Neural cell (in vitro differentiated cells): ENCODE data around the gene KRT28. TPM values are rescaled to one million over a fixed set of nuclear protein-coding genes. Genes with fewer than 3 reads are reported as not detected.

ENCODE experiments used
- H2AFZ ChIP-seq: fragments of 200-600, 300-800 bp; sonication (generic), shearing (Covaris generic); 2 replicates; pipeline ENCODE4 v1.6.0; 2014; ENCODE audit warnings: low read depth, mild to moderate bottlenecking, antibody characterized with exemption, low read length, moderate library complexity
- H3F3A ChIP-seq: fragments of 200-600 bp; shearing (Covaris generic); 2 replicates; pipeline ENCODE4 v1.6.1; 2016; ENCODE audit warnings: mild to moderate bottlenecking, moderate library complexity, mixed read lengths, antibody characterized with exemption, low read length; ENCODE audit not compliant: insufficient read depth, poor library complexity, severe bottlenecking
- H3K27ac ChIP-seq: fragments of 200-600, 300-800 bp; sonication (generic), shearing (Covaris generic); 2 replicates; pipeline ENCODE4 v1.5.1; 2014; ENCODE audit warnings: mild to moderate bottlenecking, low read length, moderate library complexity
- H3K27me3 ChIP-seq: fragments of 300-800, 200-600 bp; sonication (generic), shearing (Covaris generic); 2 replicates; pipeline ENCODE4 v1.6.0; 2014; ENCODE audit warnings: mild to moderate bottlenecking, low read depth, low read length, moderate library complexity; ENCODE audit not compliant: insufficient read depth
- H3K36me3 ChIP-seq: fragments of 300-800, 200-600 bp; sonication (generic), shearing (Covaris generic); 2 replicates; pipeline ENCODE4 v1.5.1; 2014; ENCODE audit warnings: mild to moderate bottlenecking, antibody characterized with exemption, low read length, moderate library complexity; ENCODE audit not compliant: insufficient read depth
- H3K4me2 ChIP-seq: fragments of 300-800, 200-600 bp; sonication (generic), shearing (Covaris generic); 2 replicates; pipeline ENCODE4 v1.6.0; 2014; ENCODE audit warnings: mild to moderate bottlenecking, low read length
- H3K4me3 ChIP-seq: fragments of 300-800, 200-600 bp; sonication (generic), shearing (Covaris generic); 2 replicates; pipeline ENCODE4 v1.5.1; 2014; ENCODE audit warnings: mild to moderate bottlenecking, low read length, moderate library complexity
- H3K79me2 ChIP-seq: fragments of 200-600 bp; shearing (Covaris generic); replicated peaks from 2 replicates; pipeline ENCODE4 v1.6.0; 2014; ENCODE audit warnings: mild to moderate bottlenecking, low read length, moderate library complexity; ENCODE audit not compliant: insufficient read depth
- H3K9ac ChIP-seq: fragments of 300-800, 200-600 bp; sonication (generic), shearing (Covaris generic); 2 replicates; pipeline ENCODE4 v1.6.1; 2016; ENCODE audit warnings: mild to moderate bottlenecking, low read length, mixed read lengths
- H3K9me2 ChIP-seq: fragments of 200-600 bp; shearing (Covaris generic); 2 replicates; pipeline ENCODE4 v1.6.1; 2016; ENCODE audit warnings: mild to moderate bottlenecking, low read length, mixed read lengths; ENCODE audit not compliant: insufficient read depth
- H3K9me3 ChIP-seq: fragments of 200-600, 300-800 bp; sonication (generic), shearing (Covaris generic); 2 replicates; pipeline ENCODE4 v1.6.1; 2016; ENCODE audit warnings: mild to moderate bottlenecking, mixed run types, low read length, moderate library complexity, mixed read lengths
- H4K20me1 ChIP-seq: fragments of 200-600 bp; shearing (Covaris generic); 2 replicates; pipeline ENCODE4 v1.6.1; 2016; ENCODE audit warnings: mild to moderate bottlenecking, mixed run types; ENCODE audit not compliant: insufficient read depth
- CTCF ChIP-seq: fragments of 450-650 bp; IDR thresholded peaks from 2 replicates; pipeline ENCODE4 v1.5.1; 2014; ENCODE audit warnings: antibody characterized with exemption, mild to moderate bottlenecking, moderate library complexity; ENCODE audit not compliant: poor library complexity, severe bottlenecking
- EP300 ChIP-seq: fragments of 450-650 bp; conservative IDR thresholded peaks from 2 replicates; pipeline ENCODE4 v1.6.1; 2014; ENCODE audit warnings: antibody characterized with exemption, mild to moderate bottlenecking, moderate library complexity; ENCODE audit not compliant: poor library complexity, severe bottlenecking
- EZH2 ChIP-seq: fragments of 200-600, 300-800 bp; shearing (Covaris generic), sonication (generic); IDR thresholded peaks from 2 replicates; pipeline ENCODE4 v1.6.1; 2014; ENCODE audit warnings: antibody characterized with exemption, low read length, borderline replicate concordance, mild to moderate bottlenecking; ENCODE audit not compliant: insufficient read depth, poor library complexity, severe bottlenecking
- MXI1 ChIP-seq: fragments of 450-650 bp; conservative IDR thresholded peaks from 2 replicates; pipeline ENCODE4 v1.6.1; 2014; ENCODE audit warnings: antibody characterized with exemption, mild to moderate bottlenecking; ENCODE audit not compliant: poor library complexity, severe bottlenecking
- POLR2AphosphoS5 ChIP-seq: IDR thresholded peaks from 2 replicates; pipeline ENCODE4 v1.6.1; 2012
- RAD21 ChIP-seq: fragments of 450-650 bp; conservative IDR thresholded peaks from 2 replicates; pipeline ENCODE4 v1.6.1; 2014; ENCODE audit warnings: antibody characterized with exemption, mild to moderate bottlenecking, moderate library complexity
- REST ChIP-seq: IDR thresholded peaks from 2 replicates; pipeline ENCODE4 v1.6.1; 2012; ENCODE audit warnings: borderline replicate concordance
- SMC3 ChIP-seq: fragments of 450-650 bp; conservative IDR thresholded peaks from 2 replicates; pipeline ENCODE4 v1.6.1; 2014; ENCODE audit warnings: antibody characterized with exemption, mild to moderate bottlenecking, moderate library complexity; ENCODE audit not compliant: poor library complexity
- TAF1 ChIP-seq: IDR thresholded peaks from 2 replicates; pipeline ENCODE4 v1.6.1; 2012; ENCODE audit warnings: low read depth
- polyA plus RNA-seq: library from polyadenylated mRNA; depleted of rRNA; stranded (reverse); fragments of >200 nt; gene quantifications from 2 replicates; pipeline ENCODE4 v1.2.3, GENCODE V29; 2014

The KRT28 gene
- polyA plus RNA-seq, 1 donor from 2014 or later: not detected

GRCh38 chr17:40846515-40847144 is 46.9 kb upstream of the KRT28 start:
- no peaks in the 10 kb centered on the region for H4K20me1 ChIP-seq
- H3K9me3 ChIP-seq: no peaks in the 10 kb centered on the region
- H3K27ac ChIP-seq: no peak overlapping the region
- H3F3A ChIP-seq: no peaks in the 10 kb centered on the region
- H2AFZ ChIP-seq: no peak overlapping the region
- H3K36me3 ChIP-seq: no peaks in the 10 kb centered on the region
- no peaks in the 10 kb centered on the region for H3K9me2 ChIP-seq
- no peak for TF ChIP-seq TAF1
- TF ChIP-seq CTCF: no peak
- TF ChIP-seq SMC3: no peak
- TF ChIP-seq REST: no peak
- H3K4me3 ChIP-seq: no peak overlapping the region
- H3K79me2 ChIP-seq: no peaks in the 10 kb centered on the region
- no peak overlapping the region for H3K9ac ChIP-seq
- H3K4me2 ChIP-seq: no peak overlapping the region
- no peaks in the 10 kb centered on the region for H3K27me3 ChIP-seq

GRCh38 chr17:40844671-40845107 is 44.9 kb upstream of the KRT28 start:
- no peak for TF ChIP-seq SMC3
- no peak for TF ChIP-seq EP300
- no peak for TF ChIP-seq CTCF
- TF ChIP-seq REST: no peak
- TF ChIP-seq POLR2AphosphoS5: no peak
- no peak for TF ChIP-seq MXI1
- TF ChIP-seq RAD21: no peak
- no peak for TF ChIP-seq TAF1
- no peak for TF ChIP-seq EZH2
- Histone ChIP-seq H3F3A (no peaks in the 10 kb centered on the region), H2AFZ (no peak overlapping the region), H3K27me3 (no peaks in the 10 kb centered on the region), H3K27ac (no peak overlapping the region), H4K20me1 (no peaks in the 10 kb centered on the region), H3K79me2 (no peaks in the 10 kb centered on the region), H3K9me3 (no peaks in the 10 kb centered on the region), H3K9ac (no peak overlapping the region), H3K9me2 (no peaks in the 10 kb centered on the region), H3K36me3 (no peaks in the 10 kb centered on the region), H3K4me3 (no peak overlapping the region), H3K4me2 (no peak overlapping the region)
